SK-N-SH treated with all-trans-retinoic acid at 6 μM for 48 hours (cell line): ENCODE results near the gene EBP.

Experiments used
- CSDC2 ChIP-seq: fragments of 250-450 bp; sonication (Bioruptor Pico); IDR thresholded peaks from 2 replicates; pipeline ENCODE4 v1.5.0; 2020; ENCODE audit warnings: mild to moderate bottlenecking, moderate library complexity
- SNAI2 ChIP-seq: fragments of 250-450 bp; sonication (Bioruptor Pico); IDR thresholded peaks from 2 replicates; pipeline ENCODE4 v1.5.0; 2020; ENCODE audit warnings: mild to moderate bottlenecking, moderate library complexity
- ZFP3 ChIP-seq: fragments of 250-450 bp; sonication (Bioruptor Pico); IDR thresholded peaks from 2 replicates; pipeline ENCODE4 v1.5.0; 2020; ENCODE audit warnings: mild to moderate bottlenecking, moderate library complexity
- ZNF70 ChIP-seq: fragments of 450-650 bp; formaldehyde crosslinking; IDR thresholded peaks from 2 replicates; pipeline ENCODE4 v1.5.0; 2020; ENCODE audit warnings: mild to moderate bottlenecking, moderate library complexity

DNA sequence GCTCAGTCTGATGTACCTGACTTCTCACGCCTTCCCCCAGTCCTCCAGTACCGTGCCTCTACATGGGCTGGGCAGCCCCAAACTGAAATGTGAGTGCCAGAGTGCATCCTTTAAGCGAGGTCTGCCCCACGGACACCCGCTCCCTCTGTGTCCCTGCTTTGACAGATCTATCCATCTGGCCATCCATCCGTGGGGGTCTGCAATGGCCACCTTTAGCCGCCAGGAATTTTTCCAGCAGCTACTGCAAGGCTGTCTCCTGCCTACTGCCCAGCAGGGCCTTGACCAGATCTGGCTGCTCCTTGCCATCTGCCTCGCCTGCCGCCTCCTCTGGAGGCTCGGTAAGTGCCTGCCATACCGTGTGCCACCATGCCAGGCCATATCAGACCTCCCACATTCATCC is 12.0 kb upstream of the EBP start:
- TF ChIP-seq ZFP3 (no peak), SNAI2 (no peak), ZNF70 (CRISPR knock-in tag) (no peak), CSDC2 (no peak)
